ENCODE data around the gene ADI1. TPM values are rescaled to one million over a fixed set of nuclear protein-coding genes. Genes with fewer than 3 reads are reported as not detected.

ADI1 gene
- total and polyA plus RNA-seq, 4 donors: 56.2 to 660 (median 158) TPM

DNA sequence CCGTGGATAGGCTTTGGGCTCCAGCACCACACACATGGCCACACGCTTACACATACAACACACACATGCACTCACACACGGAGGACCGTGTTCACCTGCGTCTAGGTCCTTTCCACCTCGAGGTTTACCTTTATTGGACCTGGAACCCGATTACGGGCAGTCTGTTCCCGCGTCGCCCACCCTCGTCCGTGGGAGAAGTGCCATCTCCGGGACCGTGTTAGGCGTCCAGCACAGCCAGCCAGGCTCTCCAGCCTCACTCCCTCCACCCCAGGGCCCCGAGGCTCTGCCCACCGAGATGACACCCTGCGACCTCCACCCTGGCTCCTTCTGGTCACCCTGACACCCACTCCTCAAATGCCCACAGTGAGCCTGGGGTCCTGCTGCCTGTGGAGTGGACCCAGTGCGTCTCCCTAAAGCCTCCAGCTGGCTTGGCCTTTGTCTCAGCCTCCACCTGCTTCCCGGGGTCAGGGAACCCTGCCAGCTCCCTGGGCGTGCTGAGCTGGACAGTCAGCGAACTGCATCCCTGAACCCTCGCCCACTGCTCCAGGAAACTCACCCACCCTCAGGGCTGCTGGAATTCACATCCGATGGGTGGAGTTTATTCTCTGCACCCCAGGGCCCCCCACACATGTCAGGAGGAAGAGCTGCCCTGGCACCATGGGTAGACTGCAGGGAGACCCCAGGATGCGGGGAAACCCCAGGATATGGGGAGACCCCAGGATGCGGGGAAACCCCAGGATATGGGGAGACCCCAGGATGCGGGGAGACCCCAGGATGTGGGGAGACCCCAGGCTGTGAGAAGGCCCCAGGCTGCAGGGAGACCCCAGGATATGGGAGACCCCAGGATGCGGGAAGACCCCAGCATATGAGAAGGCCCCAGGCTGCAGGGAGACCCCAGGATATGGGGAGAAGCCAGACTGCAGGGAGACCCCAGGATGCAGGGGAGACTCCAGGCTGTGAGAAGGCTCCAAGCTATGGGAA, 33.0 kb downstream of the ADI1 start:
- no peaks in the 10 kb centered on the region for H3K36me3 ChIP-seq (ENCODE audit: control insufficient read depth in 4 of 4, insufficient read depth in 3 of 4, low read depth in 1 of 4, low read length in 3 of 4)
- no peak overlapping the region for H3K4me3 ChIP-seq (ENCODE audit: low read depth in 1 of 3, low read length in 3 of 3)
- H3K4me1 ChIP-seq (ENCODE audit: control insufficient read depth in 4 of 4, insufficient read depth in 4 of 4, low read length in 3 of 4): no peaks in the 10 kb centered on the region
- H3K9me3 ChIP-seq (ENCODE audit: control insufficient read depth in 4 of 4, low read length in 3 of 4): no peaks in the 10 kb centered on the region
- WGBS: 93% methylated on average over 29 of the region's 29 CpGs
- TF ChIP-seq HNF4G (IDR thresholded peaks at IDR 0.05) (no peak), RAD21 (IDR thresholded peaks at IDR 0.05) (no peak), EGR1 (IDR thresholded peaks at IDR 0.05; ENCODE audit: low read depth in 2 of 2) (no peak), FOXA1 (IDR thresholded peaks at IDR 0.05) (no peak), TAF1 (conservative IDR thresholded peaks at IDR 0.05) (no peak), FOXA2 (IDR thresholded peaks at IDR 0.05) (no peak), HNF4A (conservative IDR thresholded peaks at IDR 0.05) (no peak), SP1 (IDR thresholded peaks at IDR 0.05) (no peak), JUND (IDR thresholded peaks at IDR 0.05) (no peak), NR2F2 (IDR thresholded peaks at IDR 0.05) (no peak)
- TF ChIP-seq, protein P1, sequence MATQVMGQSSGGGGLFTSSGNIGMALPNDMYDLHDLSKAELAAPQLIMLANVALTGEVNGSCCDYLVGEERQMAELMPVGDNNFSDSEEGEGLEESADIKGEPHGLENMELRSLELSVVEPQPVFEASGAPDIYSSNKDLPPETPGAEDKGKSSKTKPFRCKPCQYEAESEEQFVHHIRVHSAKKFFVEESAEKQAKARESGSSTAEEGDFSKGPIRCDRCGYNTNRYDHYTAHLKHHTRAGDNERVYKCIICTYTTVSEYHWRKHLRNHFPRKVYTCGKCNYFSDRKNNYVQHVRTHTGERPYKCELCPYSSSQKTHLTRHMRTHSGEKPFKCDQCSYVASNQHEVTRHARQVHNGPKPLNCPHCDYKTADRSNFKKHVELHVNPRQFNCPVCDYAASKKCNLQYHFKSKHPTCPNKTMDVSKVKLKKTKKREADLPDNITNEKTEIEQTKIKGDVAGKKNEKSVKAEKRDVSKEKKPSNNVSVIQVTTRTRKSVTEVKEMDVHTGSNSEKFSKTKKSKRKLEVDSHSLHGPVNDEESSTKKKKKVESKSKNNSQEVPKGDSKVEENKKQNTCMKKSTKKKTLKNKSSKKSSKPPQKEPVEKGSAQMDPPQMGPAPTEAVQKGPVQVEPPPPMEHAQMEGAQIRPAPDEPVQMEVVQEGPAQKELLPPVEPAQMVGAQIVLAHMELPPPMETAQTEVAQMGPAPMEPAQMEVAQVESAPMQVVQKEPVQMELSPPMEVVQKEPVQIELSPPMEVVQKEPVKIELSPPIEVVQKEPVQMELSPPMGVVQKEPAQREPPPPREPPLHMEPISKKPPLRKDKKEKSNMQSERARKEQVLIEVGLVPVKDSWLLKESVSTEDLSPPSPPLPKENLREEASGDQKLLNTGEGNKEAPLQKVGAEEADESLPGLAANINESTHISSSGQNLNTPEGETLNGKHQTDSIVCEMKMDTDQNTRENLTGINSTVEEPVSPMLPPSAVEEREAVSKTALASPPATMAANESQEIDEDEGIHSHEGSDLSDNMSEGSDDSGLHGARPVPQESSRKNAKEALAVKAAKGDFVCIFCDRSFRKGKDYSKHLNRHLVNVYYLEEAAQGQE (IDR thresholded peaks at IDR 0.05): no peak
- TF ChIP-seq, protein P2, sequence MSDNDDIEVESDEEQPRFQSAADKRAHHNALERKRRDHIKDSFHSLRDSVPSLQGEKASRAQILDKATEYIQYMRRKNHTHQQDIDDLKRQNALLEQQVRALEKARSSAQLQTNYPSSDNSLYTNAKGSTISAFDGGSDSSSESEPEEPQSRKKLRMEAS (IDR thresholded peaks at IDR 0.05): no peak
- no peaks in the 10 kb centered on the region for H3K27me3 ChIP-seq (ENCODE audit: control insufficient read depth in 4 of 4, insufficient read depth in 4 of 4, low read length in 3 of 4)
- DNase-seq (ENCODE audit: low spot score): no peak
- H3K27ac ChIP-seq (ENCODE audit: low read depth in 1 of 2, low read length in 2 of 2): no peak overlapping the region
- no peak overlapping the region for H3K9ac ChIP-seq (ENCODE audit: low read depth in 1 of 2, low read length in 2 of 2)

DNA sequence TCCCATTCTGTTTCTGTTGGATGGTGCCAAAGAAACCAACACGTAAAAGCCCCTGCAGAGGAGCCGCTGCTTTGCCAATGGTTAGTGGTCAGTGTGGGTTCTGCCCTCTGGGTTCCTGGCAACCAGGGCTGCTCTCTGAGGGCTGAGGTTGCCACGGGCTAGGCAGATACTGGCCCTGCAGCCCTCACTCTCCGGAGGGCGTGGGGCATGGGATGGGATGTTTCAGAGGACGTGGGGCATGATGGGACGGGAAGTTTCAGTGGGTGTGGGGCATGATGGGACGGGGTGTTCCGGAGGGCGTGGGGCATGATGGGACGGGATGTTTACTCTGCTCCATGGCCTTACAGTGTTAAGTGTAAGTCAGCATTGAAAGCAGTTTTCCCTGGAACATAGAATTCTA, 34.2 kb downstream of the ADI1 start:
- H3K4me3 ChIP-seq (ENCODE audit: low read depth in 1 of 3, low read length in 3 of 3): no peak overlapping the region
- TF ChIP-seq, protein P3, sequence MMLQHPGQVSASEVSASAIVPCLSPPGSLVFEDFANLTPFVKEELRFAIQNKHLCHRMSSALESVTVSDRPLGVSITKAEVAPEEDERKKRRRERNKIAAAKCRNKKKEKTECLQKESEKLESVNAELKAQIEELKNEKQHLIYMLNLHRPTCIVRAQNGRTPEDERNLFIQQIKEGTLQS (IDR thresholded peaks at IDR 0.05): no peak
- TF ChIP-seq, protein P2 (IDR thresholded peaks at IDR 0.05): no peak
- TF ChIP-seq, protein P4, sequence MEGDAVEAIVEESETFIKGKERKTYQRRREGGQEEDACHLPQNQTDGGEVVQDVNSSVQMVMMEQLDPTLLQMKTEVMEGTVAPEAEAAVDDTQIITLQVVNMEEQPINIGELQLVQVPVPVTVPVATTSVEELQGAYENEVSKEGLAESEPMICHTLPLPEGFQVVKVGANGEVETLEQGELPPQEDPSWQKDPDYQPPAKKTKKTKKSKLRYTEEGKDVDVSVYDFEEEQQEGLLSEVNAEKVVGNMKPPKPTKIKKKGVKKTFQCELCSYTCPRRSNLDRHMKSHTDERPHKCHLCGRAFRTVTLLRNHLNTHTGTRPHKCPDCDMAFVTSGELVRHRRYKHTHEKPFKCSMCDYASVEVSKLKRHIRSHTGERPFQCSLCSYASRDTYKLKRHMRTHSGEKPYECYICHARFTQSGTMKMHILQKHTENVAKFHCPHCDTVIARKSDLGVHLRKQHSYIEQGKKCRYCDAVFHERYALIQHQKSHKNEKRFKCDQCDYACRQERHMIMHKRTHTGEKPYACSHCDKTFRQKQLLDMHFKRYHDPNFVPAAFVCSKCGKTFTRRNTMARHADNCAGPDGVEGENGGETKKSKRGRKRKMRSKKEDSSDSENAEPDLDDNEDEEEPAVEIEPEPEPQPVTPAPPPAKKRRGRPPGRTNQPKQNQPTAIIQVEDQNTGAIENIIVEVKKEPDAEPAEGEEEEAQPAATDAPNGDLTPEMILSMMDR (IDR thresholded peaks at IDR 0.05; ENCODE audit: low read depth, low read length, missing input control): no peak
- no peak for TF ChIP-seq YY1 (IDR thresholded peaks at IDR 0.05)
- no peak for TF ChIP-seq SP1 (IDR thresholded peaks at IDR 0.05)
- DNase-seq (ENCODE audit: low spot score): no peak
- H3K4me1 ChIP-seq (ENCODE audit: control insufficient read depth in 4 of 4, insufficient read depth in 4 of 4, low read length in 3 of 4): peaks cover 0 to 6% (median 5%) of the 10 kb centered on the region in 4 donors
- H3K27ac ChIP-seq (ENCODE audit: low read depth in 1 of 2, low read length in 2 of 2): no peak overlapping the region
- no peak overlapping the region for H3K9ac ChIP-seq (ENCODE audit: low read depth in 1 of 2, low read length in 2 of 2)
- no peaks in the 10 kb centered on the region for H3K36me3 ChIP-seq (ENCODE audit: control insufficient read depth in 4 of 4, insufficient read depth in 3 of 4, low read depth in 1 of 4, low read length in 3 of 4)
- no peaks in the 10 kb centered on the region for H3K27me3 ChIP-seq (ENCODE audit: control insufficient read depth in 4 of 4, insufficient read depth in 4 of 4, low read length in 3 of 4)
- 97% methylated on average over 11 of the region's 11 CpGs for WGBS
- no peaks in the 10 kb centered on the region for H3K9me3 ChIP-seq (ENCODE audit: control insufficient read depth in 4 of 4, low read length in 3 of 4)
